Globus pallidus (tissue), 1 donor: ENCODE data around the gene CHD8.
"Not testable (repeated sequence)": the region's sequence is repeated elsewhere in the genome, so short reads cannot be mapped to it uniquely, and the experiment has no call there.

Experiments used
- DNase-seq: peaks from one replicate; pipeline ENCODE4 v3.0.0-alpha.2; 2015; ENCODE audit warnings: low spot score

Gene CHD8, protein sequence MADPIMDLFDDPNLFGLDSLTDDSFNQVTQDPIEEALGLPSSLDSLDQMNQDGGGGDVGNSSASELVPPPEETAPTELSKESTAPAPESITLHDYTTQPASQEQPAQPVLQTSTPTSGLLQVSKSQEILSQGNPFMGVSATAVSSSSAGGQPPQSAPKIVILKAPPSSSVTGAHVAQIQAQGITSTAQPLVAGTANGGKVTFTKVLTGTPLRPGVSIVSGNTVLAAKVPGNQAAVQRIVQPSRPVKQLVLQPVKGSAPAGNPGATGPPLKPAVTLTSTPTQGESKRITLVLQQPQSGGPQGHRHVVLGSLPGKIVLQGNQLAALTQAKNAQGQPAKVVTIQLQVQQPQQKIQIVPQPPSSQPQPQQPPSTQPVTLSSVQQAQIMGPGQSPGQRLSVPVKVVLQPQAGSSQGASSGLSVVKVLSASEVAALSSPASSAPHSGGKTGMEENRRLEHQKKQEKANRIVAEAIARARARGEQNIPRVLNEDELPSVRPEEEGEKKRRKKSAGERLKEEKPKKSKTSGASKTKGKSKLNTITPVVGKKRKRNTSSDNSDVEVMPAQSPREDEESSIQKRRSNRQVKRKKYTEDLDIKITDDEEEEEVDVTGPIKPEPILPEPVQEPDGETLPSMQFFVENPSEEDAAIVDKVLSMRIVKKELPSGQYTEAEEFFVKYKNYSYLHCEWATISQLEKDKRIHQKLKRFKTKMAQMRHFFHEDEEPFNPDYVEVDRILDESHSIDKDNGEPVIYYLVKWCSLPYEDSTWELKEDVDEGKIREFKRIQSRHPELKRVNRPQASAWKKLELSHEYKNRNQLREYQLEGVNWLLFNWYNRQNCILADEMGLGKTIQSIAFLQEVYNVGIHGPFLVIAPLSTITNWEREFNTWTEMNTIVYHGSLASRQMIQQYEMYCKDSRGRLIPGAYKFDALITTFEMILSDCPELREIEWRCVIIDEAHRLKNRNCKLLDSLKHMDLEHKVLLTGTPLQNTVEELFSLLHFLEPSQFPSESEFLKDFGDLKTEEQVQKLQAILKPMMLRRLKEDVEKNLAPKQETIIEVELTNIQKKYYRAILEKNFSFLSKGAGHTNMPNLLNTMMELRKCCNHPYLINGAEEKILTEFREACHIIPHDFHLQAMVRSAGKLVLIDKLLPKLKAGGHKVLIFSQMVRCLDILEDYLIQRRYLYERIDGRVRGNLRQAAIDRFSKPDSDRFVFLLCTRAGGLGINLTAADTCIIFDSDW (N-terminal part only)

DNA sequence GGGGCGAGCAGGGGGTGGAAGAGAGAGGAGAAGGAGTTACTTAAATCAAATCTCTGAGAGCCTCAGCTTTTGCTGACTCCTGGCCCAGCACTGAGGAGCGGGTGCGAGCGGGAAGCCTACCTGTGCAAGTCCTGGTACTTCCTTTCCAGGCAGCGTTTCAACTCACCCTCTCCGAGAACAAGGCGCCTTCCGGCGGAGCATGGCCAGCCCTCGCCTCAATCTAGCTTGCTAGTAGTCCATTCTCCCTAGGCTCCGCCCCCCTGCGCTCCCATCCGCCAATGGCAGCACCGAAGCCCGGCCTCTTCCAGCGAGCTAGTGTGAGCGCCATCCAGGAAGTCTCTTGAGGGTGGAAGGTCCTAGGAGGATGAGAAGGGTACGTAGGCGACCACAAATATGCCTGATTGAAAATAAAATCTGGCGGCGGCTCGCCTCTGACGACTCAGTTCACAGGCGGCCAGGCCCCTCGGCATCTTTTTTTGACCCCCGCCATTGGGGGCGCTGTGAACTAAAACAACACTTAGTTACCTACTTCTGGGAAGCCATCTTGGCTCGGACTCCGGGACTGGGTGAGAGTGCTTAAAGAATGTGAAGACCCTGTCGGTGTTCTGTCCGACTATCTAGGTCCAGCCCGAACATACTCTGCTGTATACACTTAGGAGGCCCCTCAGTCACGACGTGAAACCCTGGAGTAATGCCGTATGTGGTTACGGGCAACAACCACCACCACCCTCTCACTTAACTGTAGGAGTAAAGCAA is at the start of gene CHD8:
TSS of gene CHD8 (minus strand) at position 212 of the 756 bp plus-strand sequence. CDS start 24,480 bp downstream, outside the sequence.
- peak; percentile 100 for DNase-seq

DNA sequence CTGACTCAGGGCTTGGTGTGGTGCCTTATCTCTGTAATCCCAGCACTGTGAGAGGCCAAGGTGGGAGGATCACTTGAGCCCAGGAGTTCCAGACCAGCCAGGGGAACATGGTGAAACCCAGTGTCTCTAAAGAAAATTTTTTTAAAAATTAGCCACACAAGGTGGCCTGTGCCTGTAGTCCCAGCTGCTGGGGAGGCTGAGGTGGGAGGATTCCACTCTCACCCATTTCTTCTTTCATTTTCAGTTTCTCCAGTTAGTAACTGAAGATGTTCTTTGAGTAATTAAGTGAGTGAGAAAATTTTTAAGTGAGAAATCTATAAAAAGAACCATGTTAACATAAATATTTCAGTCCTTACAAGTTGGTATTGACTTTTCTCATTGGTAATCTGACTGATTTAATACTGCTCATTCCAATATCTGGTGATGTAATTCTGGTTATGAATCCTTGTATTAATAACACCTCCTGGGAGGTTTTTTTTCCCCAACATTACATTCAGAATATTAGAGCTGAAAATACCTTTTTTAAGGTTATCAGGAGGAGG is 49.2 kb upstream of the CHD8 start:
- DNase-seq, result no peak

DNA sequence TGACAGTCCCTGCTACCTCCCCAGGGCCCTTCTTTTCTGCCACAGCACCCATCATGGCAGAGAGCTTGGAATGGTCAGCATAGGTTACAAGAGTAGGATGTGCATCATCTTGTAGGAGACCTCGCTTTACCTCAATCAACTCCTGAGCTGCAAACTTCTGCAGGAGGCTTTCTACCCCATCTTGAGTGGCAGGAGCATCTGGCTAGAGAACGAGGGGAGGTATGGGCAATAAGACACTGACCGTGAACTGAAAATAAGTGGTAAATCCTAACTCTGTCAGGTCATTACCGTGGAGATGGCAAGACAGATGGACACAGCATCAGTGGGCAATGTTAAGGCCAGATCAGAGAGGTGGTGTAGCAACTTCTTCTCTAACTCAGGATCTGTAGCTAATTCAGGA is 47.5 kb upstream of the CHD8 start:
- DNase-seq, result no peak

DNA sequence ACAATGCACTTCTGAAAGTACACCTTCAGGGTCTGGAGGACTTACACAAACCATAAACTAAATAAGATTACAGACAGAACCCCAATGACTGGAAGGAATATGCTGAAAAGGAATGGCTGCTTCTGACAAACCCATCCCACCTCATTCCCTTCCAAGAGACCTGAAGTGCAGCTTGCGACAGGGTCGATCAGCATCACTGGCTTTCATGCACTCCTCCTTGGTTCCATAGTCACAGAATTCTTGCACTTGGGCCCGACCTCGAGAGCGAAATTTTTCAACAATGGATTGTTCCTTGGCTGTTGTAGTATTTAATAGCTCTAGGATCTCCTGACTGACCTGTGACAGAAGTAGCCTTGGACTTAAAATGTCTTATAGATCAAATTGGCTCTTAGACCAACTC is 45.6 kb upstream of the CHD8 start:
- DNase-seq, result no peak

DNA sequence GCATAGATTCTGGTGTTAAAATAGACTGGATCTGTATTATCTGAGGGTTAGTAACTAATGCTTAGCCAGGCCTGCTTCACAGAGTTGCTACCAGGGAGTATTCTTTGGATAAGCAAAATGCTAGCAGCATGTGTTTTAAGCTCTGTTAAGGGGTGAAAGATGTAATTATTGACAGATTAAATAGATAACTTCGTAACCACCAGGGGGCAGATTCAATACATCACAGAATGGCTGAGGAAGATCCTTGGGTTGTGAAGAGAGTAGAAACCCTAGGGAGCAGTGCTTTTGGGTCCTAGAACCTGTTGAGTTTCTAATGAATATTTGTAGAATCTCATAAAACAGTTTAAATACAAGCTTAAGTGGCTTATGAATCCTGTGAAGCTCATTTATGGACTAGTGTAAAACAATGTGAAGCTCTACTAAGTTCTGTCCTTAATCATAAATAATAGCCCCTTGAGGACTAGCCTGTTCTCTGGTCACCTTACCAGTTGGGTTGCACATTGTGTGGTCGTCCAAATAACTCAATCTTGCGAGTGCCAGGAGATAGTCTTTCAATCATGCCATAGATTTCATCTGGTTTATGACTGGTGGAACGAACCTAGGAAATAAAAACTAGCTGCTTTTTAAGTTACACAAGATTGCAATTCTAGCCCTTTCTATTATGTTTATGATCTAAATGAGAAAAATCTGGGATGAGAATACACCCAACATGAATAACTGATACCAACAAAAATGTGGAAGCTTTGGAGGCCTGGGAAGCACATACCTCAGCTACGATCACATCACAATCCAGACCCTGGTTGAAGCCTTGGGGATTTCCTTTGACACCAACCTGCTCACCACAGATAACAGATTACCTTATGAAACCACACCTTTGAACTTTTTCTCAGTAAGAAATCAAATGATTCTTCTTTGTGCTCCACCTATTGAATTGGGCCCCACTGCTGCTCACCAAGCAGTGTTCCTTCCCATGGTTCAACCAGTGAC is 42.9 kb upstream of the CHD8 start:
- peak; percentile 35 for DNase-seq

DNA sequence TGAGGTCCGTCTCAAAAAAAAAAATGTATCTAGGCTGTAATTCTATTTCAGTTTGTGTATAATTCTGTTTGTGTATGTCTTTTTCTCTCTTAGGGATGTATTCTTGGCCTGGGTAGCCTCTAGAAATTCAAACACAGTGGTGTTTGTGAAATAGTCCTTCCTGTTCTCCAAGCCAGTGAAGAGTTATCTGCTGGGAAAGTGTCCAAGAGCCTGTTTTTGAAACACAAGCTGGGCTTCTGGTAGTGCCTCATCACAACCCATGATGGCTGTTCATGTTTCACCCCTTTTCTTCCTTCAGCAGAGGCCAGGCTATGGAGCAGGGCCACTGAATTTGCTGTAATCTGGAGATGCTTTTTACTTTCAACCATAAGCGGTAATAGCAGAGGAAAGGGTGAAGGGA is 40.5 kb upstream of the CHD8 start:
- no peak for DNase-seq

DNA sequence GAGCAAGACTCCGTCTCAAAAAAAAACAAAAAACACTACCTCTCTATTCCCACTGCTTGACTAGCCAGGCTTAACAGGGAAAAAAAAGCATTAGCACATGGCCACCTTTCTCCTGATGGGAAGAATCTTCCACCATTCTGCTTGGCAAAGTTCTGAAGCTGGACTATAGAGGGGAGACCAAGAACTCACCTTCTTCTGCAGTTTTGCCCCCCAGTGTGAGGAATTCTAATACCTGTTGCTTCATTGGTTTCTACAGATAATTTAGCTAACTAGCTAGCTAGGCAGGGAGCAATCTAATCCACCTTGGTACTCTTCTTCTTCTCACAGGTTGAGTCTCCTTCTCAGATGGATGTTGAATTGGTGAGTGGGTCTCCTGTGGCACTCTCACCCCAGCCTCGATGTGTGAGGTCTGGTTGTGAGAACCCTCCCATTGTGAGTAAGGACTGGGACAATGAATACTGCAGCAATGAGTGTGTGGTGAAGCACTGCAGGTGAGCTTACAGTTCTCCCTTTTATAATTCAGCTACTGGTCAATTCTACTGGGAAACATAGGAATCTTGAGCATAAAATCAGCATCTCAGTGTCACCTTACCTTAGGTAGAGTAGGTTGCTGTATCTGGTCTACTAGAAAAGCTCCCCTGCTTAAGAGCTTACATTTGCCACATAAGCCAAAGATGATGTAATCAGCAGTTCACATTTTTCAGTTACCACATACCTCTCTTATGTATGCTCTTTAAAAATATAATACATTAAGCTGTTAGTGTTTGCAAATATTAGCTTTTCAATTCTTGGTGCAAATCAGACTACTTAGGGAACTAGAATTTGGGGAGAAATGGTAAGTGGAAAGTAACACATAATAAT is 39.2 kb upstream of the CHD8 start:
- DNase-seq, result no peak

DNA sequence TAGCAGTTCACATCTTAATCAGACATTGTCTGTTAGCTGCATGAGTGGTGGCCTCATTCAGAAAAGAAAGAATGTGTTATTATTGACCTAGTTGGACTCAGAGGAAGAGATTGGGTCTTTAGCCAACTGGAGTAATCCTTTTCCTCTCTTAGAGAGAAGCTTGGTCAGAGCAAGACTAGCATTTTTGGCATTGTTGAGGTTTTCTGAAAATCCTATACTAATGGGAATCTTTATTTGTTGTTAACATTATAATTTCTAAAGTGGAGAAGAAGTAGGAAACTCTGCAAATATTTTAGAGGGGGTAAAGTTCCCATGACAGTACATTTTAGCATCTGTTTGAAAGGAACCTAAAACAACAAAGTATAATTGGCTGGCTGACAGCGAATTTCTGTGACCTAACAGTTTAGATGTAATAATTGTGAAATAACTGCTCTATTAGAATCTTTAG is 30.7 kb upstream of the CHD8 start:
- DNase-seq, result no peak

DNA sequence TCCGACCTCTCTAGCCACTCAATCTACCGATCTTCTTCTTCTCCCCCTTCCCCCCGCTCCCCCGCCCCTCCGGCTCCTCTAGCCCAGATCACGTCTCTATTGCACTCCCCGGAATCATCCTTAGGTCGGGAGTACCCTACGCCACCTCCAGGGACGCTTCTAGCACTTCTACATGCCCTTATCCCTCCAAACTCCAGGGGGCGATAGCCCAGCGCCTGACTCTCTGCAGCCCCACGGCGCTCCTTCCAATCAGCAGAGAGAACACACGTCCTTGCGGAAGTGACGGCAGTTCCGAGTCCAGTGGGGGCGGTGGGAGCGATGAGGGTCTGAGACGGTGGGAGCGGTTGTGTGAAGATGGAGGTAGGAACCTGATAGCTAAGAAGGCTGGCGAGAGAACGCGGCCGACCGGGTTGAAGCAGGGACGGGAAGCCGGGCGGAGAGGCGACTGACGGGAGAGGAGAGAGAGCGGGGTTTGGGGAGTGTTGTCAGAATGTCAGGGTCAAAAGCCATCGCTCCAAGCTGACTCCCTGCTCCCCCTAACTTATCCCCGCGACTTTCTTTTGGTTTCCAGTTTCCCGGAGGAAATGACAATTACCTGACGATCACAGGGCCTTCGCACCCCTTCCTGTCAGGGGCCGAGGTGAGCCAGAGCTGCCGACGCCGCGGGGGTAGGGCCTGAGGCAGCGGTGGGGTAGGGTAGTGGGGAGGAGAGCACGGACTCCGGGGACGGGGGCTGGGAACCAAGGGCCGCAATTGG is 21.2 kb upstream of the CHD8 start, which contains the start of the genes RAB2B and TOX4:
TSS of gene RAB2B (minus strand) at position 35 of the 757 bp plus-strand sequence. CDS start 87 bp downstream, outside the sequence.
TSS of gene TOX4 (plus strand) at position 271 of the 757 bp plus-strand sequence. CDS start at position 355, 84 bp downstream.
- DNase-seq, result peak; percentile 99

DNA sequence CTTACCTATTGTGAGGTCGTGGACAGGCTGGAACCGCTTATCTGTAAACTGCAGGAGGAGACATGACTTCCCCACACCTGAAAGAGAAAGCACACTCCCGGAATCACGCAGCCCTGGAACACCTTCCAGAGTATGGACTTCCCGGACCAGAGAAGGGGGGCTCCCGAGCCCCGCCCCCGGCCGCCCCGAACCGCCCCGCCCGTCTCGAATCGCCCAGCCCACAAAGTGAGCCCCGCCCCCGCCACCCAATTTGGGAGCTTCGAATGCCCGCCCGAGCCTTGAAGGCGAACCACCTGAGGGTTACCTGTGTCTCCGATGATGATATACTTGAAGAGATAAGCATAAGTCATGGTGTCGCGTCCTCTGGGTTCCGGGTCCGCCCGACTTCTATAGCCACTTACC is 20.6 kb upstream of the CHD8 start:
- DNase-seq, result no peak

DNA sequence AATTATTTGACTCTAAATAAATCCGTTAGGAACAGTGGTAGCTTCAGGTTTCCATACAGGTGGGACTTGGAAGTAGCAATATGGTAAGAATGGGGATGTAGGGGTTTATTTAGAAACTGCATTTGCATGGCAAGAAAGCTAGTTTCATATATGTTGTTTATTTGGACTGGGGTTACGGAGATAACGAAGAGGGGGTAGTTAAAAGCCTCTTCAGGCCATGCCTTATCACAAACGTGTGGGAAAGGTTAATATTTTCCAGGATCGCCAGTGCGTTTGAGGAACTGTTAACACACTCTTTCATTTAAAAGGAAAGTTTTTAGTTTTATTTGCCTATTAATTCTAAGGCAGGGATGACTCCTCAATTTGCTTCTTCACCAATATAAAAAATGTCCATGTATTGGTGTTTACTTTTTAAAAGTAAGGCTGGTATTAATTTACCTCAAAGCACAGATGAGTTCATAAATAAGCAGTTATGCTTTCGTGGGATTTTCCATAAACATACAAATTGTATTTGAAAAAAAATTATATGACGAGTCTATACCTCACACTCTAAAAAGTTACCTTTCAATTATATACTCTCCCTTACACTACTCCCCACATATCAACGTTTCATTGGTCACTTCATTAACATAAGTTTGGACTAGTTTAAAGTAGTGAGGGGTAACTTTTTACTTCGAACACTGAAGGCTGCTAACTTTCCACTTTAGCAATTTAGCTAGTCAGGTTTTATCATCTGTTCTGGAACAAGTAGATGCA is 20.0 kb upstream of the CHD8 start:
- no peak for DNase-seq

DNA sequence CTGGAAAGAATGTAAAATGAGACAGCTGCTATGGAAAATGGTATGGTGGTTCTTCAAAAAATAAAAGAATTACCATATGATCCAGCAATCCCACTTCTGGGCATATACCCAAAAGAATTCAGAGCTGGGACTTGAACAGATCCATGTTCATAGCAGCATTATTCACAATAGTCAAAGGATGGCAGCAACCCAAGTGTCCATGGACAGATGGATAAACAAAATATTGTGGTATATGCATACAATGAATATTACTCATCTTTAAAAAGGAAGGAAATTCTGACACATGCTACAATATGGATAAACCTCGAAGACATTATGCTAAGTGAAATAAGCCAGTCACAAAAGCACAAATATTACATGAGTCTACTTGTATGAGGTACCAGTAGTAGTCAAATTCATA is 11.7 kb upstream of the CHD8 start:
- peak; percentile 30 for DNase-seq

DNA sequence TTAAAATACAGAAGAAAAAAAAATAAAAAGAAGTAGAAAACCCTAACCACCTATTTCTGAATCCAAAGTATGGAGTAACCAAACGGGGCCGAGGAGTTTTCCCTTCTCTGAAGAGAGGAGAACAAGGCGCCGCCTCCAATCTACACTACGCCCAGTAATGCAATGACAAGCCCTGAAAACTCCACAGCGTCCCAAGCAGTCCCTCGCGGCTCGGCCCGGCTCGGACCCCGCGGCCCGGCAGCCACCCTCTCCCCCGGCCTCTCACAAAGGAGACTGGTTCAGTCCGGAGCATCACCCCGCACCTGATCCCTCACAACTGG is 371 bp downstream of the CHD8 start:
- no peak for DNase-seq

DNA sequence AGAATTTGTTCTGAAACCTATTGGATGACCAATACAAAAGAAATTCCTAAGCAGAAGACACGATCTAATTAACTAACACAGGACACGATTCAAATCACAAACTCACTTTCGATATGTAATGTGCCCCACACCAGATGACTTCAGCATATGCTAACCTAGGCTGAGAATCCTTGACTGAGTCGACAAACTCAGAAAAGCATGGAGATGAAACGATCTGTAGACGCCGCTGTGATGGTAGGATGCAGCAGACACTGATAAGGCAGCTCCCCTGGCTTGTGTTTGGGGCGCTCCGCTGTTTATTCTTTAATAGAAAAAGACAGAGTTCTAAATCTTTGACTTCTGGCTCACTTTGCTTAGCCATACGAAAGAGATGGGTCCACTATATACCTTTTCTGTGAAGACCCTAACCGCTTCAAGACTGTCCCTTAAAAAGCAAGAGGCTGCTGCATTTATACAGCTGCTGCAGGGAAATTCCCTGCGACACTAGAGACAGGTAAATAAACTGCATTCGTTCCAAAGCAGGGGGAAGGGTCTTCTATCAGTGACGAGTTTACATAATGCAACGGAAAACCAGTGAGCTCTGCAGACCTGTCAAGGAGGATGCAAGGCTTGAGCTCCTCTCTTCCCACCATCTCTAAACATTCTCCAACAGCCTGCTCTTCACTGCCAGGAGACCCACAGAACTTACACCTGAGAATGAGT is 929 bp downstream of the CHD8 start:
- DNase-seq, result no peak

DNA sequence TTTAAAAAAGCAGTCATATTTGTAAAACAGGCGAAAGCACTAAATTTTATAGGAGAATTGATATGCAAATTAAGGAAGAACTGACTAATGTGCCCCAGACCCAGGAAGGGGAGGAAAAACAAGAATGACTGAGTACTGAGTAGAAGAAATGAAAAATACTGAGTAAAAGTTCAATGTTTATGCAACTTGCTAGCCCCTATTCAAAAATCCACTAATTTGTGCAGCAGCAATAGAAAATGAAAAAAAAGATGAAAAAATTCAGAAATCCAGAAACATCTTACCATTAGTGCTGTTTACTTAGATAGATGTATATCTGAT is 6.1 kb downstream of the CHD8 start:
- no peak for DNase-seq

DNA sequence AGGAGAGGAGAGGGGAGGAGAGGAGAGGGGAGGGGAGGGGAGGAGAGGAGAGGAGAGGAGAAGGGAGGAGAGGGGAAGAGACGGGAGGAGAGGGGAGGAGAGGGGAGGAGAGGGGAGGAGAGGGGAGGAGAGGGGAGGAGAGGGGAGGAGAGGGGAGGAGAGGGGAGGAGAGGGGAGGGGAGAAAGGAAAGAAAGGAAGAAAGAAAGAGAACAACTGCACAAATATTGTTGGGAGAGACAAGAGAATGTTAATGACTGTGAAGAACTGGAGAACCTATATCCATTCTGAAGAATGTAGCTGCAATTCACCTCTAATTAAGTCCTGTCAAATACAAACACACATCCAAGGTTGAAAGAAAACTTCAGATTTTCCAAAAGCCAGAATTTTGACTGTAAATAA is 13.3 kb downstream of the CHD8 start:
- DNase-seq, result not testable (repeated sequence)

DNA sequence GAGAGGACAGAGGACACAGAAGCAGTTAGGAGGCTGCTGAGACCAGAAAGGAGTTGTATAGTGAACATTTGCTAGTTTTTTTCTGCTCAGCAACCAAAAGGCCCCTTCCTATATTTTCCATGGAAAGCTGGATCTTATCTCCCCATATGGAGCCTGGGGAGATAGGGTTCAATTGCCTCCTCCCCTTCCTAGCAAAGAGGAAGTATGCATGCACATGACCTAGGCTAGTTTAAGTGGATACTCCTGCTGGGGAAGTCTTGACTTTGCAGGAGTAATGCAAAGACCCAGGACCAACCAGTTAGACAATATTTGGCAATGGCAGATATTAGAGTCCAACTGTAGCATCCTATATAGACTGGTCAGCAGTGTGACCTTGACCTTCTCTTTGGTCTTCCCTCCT is 15.1 kb downstream of the CHD8 start:
- no peak for DNase-seq
